OCI-LY3 (cell line): Measurements from ENCODE around the gene RAPGEF1.

Source experiments
- H2AFZ ChIP-seq: fragments of 200-600, 300-600 bp; shearing (Covaris generic); 2 replicates; pipeline ENCODE4 v1.6.0; 2014; ENCODE audit warnings: antibody characterized with exemption, low read depth, low read length
- H3K27ac ChIP-seq: fragments of 200-600, 300-600 bp; sonication (generic); 2 replicates; pipeline ENCODE4 v1.5.1; 2014; ENCODE audit warnings: mild to moderate bottlenecking, low read length, moderate library complexity, mixed read lengths
- H3K27me3 ChIP-seq: fragments of 200-600, 300-600 bp; sonication (generic); 2 replicates; pipeline ENCODE4 v1.6.1; 2014; ENCODE audit warnings: low read depth, low read length, mixed read lengths
- H3K36me3 ChIP-seq: fragments of 200-600, 300-600 bp; sonication (generic); replicated peaks from 2 replicates; pipeline ENCODE3; 2014; ENCODE audit warnings: low read depth, low read length, mixed read lengths
- H3K4me1 ChIP-seq: fragments of 300-600, 200-600 bp; sonication (generic); 2 replicates; pipeline ENCODE4 v1.6.1; 2014; ENCODE audit warnings: low read length, mixed read lengths
- H3K4me2 ChIP-seq: fragments of 200-600, 300-600 bp; sonication (generic); 2 replicates; pipeline ENCODE4 v1.6.1; 2014; ENCODE audit warnings: low read length, mixed read lengths
- H3K4me3 ChIP-seq: fragments of 300-600, 200-600 bp; sonication (generic); 2 replicates; pipeline ENCODE4 v1.5.1; 2014; ENCODE audit warnings: antibody characterized with exemption, mild to moderate bottlenecking, low read length, moderate library complexity
- H3K79me2 ChIP-seq: fragments of 300-600, 200-600 bp; shearing (Covaris generic); 2 replicates; pipeline ENCODE4 v1.6.1; 2014; ENCODE audit warnings: mild to moderate bottlenecking, low read length, mixed read lengths
- H3K9ac ChIP-seq: fragments of 300-600, 200-600 bp; shearing (Covaris generic); 2 replicates; pipeline ENCODE4 v1.6.0; 2014; ENCODE audit warnings: mild to moderate bottlenecking, low read length, moderate library complexity
- H3K9me3 ChIP-seq: fragments of 200-600, 300-600 bp; shearing (Covaris generic); 2 replicates; pipeline ENCODE4 v1.6.1; 2014; ENCODE audit warnings: low read length, mixed read lengths; ENCODE audit not compliant: insufficient read depth
- H4K20me1 ChIP-seq: fragments of 200-600, 300-600 bp; sonication (generic); 2 replicates; pipeline ENCODE4 v1.6.1; 2016; ENCODE audit warnings: low read length, mixed read lengths; ENCODE audit not compliant: insufficient read depth
- CTCF ChIP-seq: fragments of 200-600, 300-600 bp; sonication (generic); IDR thresholded peaks from 2 replicates; pipeline ENCODE4 v1.5.1; 2014; ENCODE audit warnings: antibody characterized with exemption, low read length, low read depth
- EZH2phosphoT487 ChIP-seq: fragments of 200-600 bp; shearing (Covaris generic); IDR thresholded peaks from 2 replicates; pipeline ENCODE4 v1.6.1; 2018; ENCODE audit warnings: antibody characterized with exemption, mixed run types, low read depth

Gene RAPGEF1

GRCh38 chr9:131629825-131630204, 110.1 kb downstream of the RAPGEF1 start:
- no peak for TF ChIP-seq CTCF
- TF ChIP-seq EZH2phosphoT487: no peak
- peaks cover 69% of the 10 kb centered on the region for H3K36me3 ChIP-seq

GRCh38 chr9:131629226-131629500, 110.7 kb downstream of the RAPGEF1 start:
- TF ChIP-seq CTCF: no peak
- no peak for TF ChIP-seq EZH2phosphoT487
- Histone ChIP-seq H4K20me1 (no peaks in the 10 kb centered on the region), H3K4me3 (peak overlapping the region; percentile 69; the same call in 1 of the 2 replicates), H3K36me3 (peaks cover 73% of the 10 kb centered on the region), H3K9ac (peak overlapping the region; percentile 95), H3K4me2 (peak overlapping the region; percentile 78), H3K79me2 (peaks cover 81% of the 10 kb centered on the region), H2AFZ (no peak overlapping the region), H3K27ac (peak overlapping the region; percentile 100), H3K27me3 (no peaks in the 10 kb centered on the region), H3K9me3 (no peaks in the 10 kb centered on the region), H3K4me1 (peaks cover 98% of the 10 kb centered on the region)

More at GRCh38 chr9:131629825-131630204, 110.1 kb downstream of the RAPGEF1 start:
- H3K4me2 ChIP-seq: peak overlapping the region; percentile 78
- H3K4me3 ChIP-seq: peak overlapping the region; percentile 69
- no peaks in the 10 kb centered on the region for H4K20me1 ChIP-seq
- H3K4me1 ChIP-seq: peaks cover 96% of the 10 kb centered on the region
- peaks cover 79% of the 10 kb centered on the region for H3K79me2 ChIP-seq
- H3K27ac ChIP-seq: peak overlapping the region; percentile 100
- no peaks in the 10 kb centered on the region for H3K27me3 ChIP-seq
- H3K9ac ChIP-seq: peak overlapping the region; percentile 95
- H2AFZ ChIP-seq: no peak overlapping the region
- H3K9me3 ChIP-seq: no peaks in the 10 kb centered on the region

- Histone ChIP-seq H3K9me3 (no peaks in the 10 kb centered on the region), H3K36me3 (peaks cover 73% of the 10 kb centered on the region), H4K20me1 (no peaks in the 10 kb centered on the region), H2AFZ (no peak overlapping the region), H3K27me3 (no peaks in the 10 kb centered on the region), H3K4me2 (peak overlapping the region; percentile 78), H3K4me1 (peaks cover 98% of the 10 kb centered on the region), H3K4me3 (peak overlapping the region; percentile 69; the same call in 1 of the 2 replicates), H3K9ac (peak overlapping the region; percentile 95), H3K27ac (peak overlapping the region; percentile 100), H3K79me2 (peaks cover 81% of the 10 kb centered on the region)
- TF ChIP-seq CTCF: no peak
- no peak for TF ChIP-seq EZH2phosphoT487
These were observed 111.2 kb downstream of the RAPGEF1 start for GRCh38 chr9:131628459-131629225.

GRCh38 chr9:131627648-131628458, 112.0 kb downstream of the RAPGEF1 start:
- H3K4me3 ChIP-seq: peak overlapping the region; percentile 69
- H3K4me2 ChIP-seq: peak overlapping the region; percentile 78
- H4K20me1 ChIP-seq: no peaks in the 10 kb centered on the region

More at GRCh38 chr9:131627648-131628458, 112.0 kb downstream of the RAPGEF1 start:
- peak overlapping the region; percentile 100 for H3K27ac ChIP-seq
- no peak overlapping the region for H2AFZ ChIP-seq
- peaks cover 98% of the 10 kb centered on the region for H3K4me1 ChIP-seq
- TF ChIP-seq EZH2phosphoT487 (no peak), CTCF (no peak)
- no peaks in the 10 kb centered on the region for H3K9me3 ChIP-seq
- peaks cover 73% of the 10 kb centered on the region for H3K36me3 ChIP-seq
- H3K9ac ChIP-seq: peak overlapping the region; percentile 95
- no peaks in the 10 kb centered on the region for H3K27me3 ChIP-seq
- peaks cover 81% of the 10 kb centered on the region for H3K79me2 ChIP-seq
